NCI-H2227 (cell line): Measurements from ENCODE around the gene ELFN1.
"Not testable (repeated sequence)": the region's sequence is repeated elsewhere in the genome, so short reads cannot be mapped to it uniquely, and the experiment has no call there.

ENCODE experiments used
- DNase-seq: peaks from one replicate; lab custom pipeline; 2025; ENCODE audit not compliant: unreplicated experiment; lab: John Stamatoyannopoulos, UW

The ELFN1 gene

GRCh38 chr7:1752771-1753563 lies 82.9 kb downstream of the ELFN1 start:
- DNase-seq = no peak

GRCh38 chr7:1753564-1753867 lies 83.4 kb downstream of the ELFN1 start:
- DNase-seq = no peak

- no peak for DNase-seq
Measured at GRCh38 chr7:1754345-1754908, 84.3 kb downstream of the ELFN1 start.

- no peak for DNase-seq
Measured at GRCh38 chr7:1755783-1756625, 85.9 kb downstream of the ELFN1 start.

GRCh38 chr7:1757601-1758000 lies 87.5 kb downstream of the ELFN1 start:
- no peak for DNase-seq

GRCh38 chr7:1758028-1758858 lies 88.2 kb downstream of the ELFN1 start:
- DNase-seq = no peak

GRCh38 chr7:1758859-1759521 lies 88.9 kb downstream of the ELFN1 start:
- no peak for DNase-seq

- no peak for DNase-seq
Measured at GRCh38 chr7:1761097-1761496, 91.0 kb downstream of the ELFN1 start.

- no peak for DNase-seq
Measured at GRCh38 chr7:1761774-1762173, 91.7 kb downstream of the ELFN1 start.

- DNase-seq = no peak
Measured at GRCh38 chr7:1762238-1762945, 92.3 kb downstream of the ELFN1 start.

GRCh38 chr7:1763033-1763432 lies 93.0 kb downstream of the ELFN1 start:
- no peak for DNase-seq

GRCh38 chr7:1763911-1764310 lies 93.8 kb downstream of the ELFN1 start:
- not testable (repeated sequence) for DNase-seq

- no peak for DNase-seq
Measured at GRCh38 chr7:1765336-1765735, 95.3 kb downstream of the ELFN1 start.

GRCh38 chr7:1767524-1767923 lies 97.4 kb downstream of the ELFN1 start:
- no peak for DNase-seq

GRCh38 chr7:1768832-1769231 lies 98.8 kb downstream of the ELFN1 start:
- no peak for DNase-seq

GRCh38 chr7:1769286-1770200 lies 99.5 kb downstream of the ELFN1 start:
- DNase-seq = no peak

GRCh38 chr7:1770331-1770730 lies 100.3 kb downstream of the ELFN1 start:
- no peak for DNase-seq

GRCh38 chr7:1775389-1775788 lies 105.3 kb downstream of the ELFN1 start:
- no peak for DNase-seq

GRCh38 chr7:1777122-1777521 lies 107.0 kb downstream of the ELFN1 start:
- no peak for DNase-seq
